GM13976 (cell line): ENCODE measurements around the gene RARA.

Experiments
- DNase-seq: peaks from one replicate; pipeline ENCODE4 v3.0.0; 2012; ENCODE audit warnings: low spot score
- in situ Hi-C: fragments of 300-500 bp; cut with MboI; formaldehyde crosslinking; loops from one replicate; pipeline ENCODE4 v1.12.0; 2022; ENCODE audit warnings: low sequenced_read_pairs, mixed read lengths, inconsistent platforms; ENCODE audit not compliant: unreplicated experiment
- TF ChIP-seq, protein P1 (sequence below): IDR thresholded peaks from 2 replicates; pipeline ENCODE4 v1.5.1; 2012; ENCODE audit warnings: borderline replicate concordance, mild to moderate bottlenecking; ENCODE audit not compliant: insufficient read depth; ENCODE audit errors: extremely low read depth, missing control alignments, control extremely low read depth

RARA gene

DNA sequence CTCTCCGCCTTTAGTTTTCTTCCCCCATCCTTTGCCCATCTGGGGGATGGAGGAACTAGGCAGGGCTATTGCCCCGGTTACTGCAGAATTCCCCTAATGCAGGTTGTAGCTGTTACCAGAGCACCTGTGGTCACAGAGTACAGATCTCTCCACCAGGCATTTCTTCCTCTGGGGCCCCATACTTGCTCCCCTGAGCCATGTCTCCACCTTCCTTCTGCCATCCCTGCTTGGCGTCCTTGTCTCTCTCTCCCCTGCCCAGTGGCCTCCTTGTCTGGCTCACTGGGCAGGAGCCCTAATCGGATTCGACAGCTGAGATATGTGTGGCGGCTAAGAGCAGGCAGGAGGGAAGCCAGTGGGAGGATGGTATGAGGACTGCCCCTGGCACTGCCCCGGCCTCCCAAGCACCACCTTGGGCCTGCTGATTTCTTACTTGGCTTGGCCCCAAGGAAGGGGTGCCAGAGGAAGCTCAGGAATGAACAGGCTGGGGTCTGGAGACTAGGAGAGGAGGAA is 2.0 kb downstream of the RARA start:
- TF ChIP-seq, protein P1, sequence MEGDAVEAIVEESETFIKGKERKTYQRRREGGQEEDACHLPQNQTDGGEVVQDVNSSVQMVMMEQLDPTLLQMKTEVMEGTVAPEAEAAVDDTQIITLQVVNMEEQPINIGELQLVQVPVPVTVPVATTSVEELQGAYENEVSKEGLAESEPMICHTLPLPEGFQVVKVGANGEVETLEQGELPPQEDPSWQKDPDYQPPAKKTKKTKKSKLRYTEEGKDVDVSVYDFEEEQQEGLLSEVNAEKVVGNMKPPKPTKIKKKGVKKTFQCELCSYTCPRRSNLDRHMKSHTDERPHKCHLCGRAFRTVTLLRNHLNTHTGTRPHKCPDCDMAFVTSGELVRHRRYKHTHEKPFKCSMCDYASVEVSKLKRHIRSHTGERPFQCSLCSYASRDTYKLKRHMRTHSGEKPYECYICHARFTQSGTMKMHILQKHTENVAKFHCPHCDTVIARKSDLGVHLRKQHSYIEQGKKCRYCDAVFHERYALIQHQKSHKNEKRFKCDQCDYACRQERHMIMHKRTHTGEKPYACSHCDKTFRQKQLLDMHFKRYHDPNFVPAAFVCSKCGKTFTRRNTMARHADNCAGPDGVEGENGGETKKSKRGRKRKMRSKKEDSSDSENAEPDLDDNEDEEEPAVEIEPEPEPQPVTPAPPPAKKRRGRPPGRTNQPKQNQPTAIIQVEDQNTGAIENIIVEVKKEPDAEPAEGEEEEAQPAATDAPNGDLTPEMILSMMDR: no peak
- in situ Hi-C loops: no loop called here
- peak; percentile 53 for DNase-seq

DNA sequence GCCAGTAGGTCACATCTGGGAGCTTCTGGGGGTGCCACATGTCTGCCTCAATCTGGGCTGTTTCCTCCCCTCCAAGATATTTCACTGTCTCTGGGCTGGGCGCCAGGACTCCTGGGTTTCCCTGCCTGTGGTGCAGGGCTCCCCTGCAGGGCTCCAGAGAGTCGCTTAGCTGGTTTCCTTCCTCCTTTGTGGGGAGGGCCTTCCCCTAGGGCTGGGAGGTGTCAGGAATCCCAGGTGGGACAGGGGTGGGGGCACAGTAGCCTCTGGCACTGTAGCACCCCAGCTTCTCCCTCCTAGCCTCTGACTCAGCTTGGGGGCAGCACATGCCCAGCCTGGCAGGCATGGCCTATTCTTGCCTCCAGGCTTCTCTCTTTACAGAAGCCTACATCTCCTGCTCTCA is 2.6 kb downstream of the RARA start:
- DNase-seq: no peak
- TF ChIP-seq, protein P1: no peak
- in situ Hi-C loops: no loop called here

DNA sequence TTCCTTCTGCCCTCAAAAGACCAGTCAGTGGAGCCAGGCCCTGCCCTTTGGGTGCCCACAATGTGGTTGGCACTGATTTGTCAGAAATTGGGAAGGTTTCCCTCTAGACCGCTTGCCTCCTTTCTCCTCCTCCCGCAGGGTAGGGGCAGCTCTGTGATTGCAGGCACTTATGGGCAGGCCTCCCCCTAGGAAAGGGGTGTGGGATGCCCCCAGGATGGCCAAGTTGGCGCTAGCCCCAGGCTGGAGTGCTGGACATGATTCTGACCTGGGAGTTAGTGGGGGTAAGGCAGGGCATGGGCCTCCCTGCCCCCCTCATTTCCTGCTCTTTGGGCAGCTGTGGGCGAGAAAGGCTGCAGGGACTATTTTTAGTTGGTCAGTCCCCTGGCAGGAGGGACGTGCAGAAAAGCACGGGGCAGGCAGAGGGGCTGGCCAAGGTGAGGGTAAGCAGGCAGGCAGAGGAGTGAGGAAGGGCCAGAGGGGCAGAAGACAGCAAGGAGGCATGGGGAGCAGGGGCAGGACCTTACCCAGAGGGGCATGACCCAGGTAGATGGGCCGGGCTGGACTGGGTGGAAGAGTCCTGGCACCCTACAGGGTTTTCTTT is 3.3 kb downstream of the RARA start:
- peak; percentile 44 for DNase-seq
- in situ Hi-C loops: no loop called here
- TF ChIP-seq, protein P1: no peak

DNA sequence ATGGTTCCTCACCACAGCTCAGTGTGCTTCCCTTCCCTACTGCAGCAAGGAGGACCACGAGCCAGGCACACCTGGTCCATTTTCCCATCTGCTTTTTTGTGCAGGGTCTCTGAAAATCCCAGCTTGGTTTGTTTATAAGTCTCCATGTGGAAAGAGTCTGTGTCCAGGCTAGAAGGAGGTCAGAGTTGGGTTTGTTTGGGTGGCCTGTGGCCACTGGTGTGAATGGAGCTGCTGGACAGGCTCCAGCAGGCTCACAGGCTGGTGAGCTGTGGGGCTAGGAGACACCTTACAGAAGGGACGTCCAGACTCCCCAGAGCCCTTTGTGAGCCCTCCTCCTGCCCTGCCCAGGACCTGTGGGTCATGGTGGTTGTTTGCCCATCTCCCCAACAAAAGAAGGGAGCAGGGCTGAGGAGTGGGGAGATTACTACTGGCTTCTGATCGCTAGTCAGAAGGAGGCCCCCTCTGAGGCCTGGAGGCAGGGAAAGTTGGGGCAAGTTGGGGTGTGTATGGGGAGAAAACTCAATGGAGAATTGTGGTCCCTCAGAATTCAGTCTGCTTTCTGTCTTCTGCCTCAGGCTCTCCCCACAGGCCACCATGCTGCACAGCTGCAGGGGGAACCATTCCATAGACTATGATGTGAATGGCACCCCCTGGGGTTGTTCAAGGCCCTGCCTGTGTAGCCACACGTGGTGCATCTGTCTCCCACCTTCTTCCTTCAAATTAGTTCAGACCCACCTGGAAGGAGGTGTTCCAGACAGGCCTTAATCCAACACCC is 4.1 kb downstream of the RARA start:
- in situ Hi-C loops: no loop called here
- TF ChIP-seq, protein P1: no peak

DNA sequence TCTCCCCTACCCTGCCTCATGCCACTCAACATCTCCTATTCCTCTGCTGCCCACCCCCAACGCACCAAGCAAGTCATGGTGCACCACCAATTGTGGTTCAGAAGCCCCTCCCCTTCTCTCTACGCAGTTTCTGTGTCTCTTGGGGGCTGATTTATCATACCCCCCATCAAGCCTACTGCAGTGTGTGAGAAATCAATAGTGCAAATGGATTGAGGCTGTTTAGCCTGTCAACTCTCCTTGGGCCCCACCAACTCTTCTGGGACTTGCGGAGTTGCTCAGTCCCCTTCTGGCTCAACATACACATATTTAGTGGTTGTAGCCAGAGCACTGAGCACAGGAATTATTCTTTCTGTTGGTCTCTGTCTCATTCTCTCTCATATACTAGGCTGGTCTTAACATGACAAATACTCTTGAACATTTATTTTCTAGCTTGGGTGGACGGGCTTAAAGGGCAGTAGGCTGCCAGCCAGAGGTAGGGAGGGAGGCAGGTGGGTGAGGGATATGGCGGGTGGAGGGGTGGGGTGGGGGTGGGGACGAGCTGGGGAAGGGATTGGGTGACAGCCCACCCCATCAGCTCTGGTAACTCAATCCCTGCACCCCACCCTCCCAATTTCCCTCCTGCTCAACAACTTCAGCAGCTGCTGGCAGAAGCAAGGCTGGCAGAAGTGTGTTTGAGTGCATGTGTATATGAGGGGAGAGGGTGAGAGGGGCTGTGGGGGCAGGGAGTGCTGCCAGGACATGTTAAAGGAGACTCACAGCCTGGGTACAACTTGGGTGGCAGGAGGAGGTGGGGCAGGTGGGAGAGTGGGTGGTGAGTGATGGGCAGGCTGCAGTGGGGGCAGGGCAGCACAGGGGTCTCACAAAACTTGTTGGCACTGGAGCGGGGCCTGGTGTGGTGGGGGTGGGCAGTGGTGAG is 4.9 kb downstream of the RARA start:
- in situ Hi-C loops: no loop called here
- no peak for DNase-seq
- TF ChIP-seq, protein P1: no peak

More for the DNA sequence above, 4.1 kb downstream of the RARA start:
- peak; percentile 16 for DNase-seq

DNA sequence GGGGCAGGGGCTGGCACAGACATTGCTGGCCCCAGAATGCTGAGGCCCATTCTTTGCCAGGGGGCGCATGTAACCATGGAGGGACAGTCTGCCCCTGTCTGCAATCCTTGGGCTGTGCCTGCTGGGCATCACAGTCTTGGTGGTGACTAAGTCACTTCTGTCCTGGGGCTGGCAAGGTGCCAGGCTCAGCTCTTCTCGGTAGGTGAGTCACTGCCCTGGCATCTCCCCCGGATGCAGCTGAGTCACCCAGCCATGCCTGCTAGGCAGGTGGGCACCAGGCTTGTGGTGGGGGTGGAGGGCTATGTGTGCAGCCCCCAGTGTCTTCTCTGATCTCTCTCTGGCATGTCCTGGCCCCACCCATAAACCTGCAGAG is 5.6 kb downstream of the RARA start:
- peak; percentile 11 for DNase-seq
- in situ Hi-C loops: no loop called here
- TF ChIP-seq, protein P1: peak; percentile 3
